Small intestine (tissue), 7 donors: Measurements from ENCODE around the gene USHBP1. TPM values are rescaled to one million over a fixed set of nuclear protein-coding genes. Genes with fewer than 3 reads are reported as not detected.

Experiments
- DNase-seq, 2 donors: peaks; one replicate each; pipeline versions ENCODE4 v3.0.0 to v3.0.0-alpha.2; 2013
- FAIRE-seq: peaks from 2 replicates; lab custom pipeline; 2012; peaks lifted over from hg19 to GRCh38; lab: Jason Lieb, UNC
- H3K27ac ChIP-seq, 3 donors: one replicate each; pipeline ENCODE4 v1.5.1; 2013; ENCODE audit warnings: low read length in 2 of 3, mild to moderate bottlenecking in 2 of 3, control low read depth in 1 of 3, inconsistent platforms in 1 of 3, low read depth in 1 of 3, moderate library complexity in 1 of 3
- H3K27me3 ChIP-seq, 3 donors: one replicate each; pipeline ENCODE4 v1.6.1; 2013; ENCODE audit warnings: low read length in 3 of 3, inconsistent platforms in 1 of 3; ENCODE audit not compliant: control insufficient read depth in 3 of 3, insufficient read depth in 3 of 3
- H3K36me3 ChIP-seq, 3 donors: one replicate each; pipeline ENCODE4 v1.6.1; 2013; ENCODE audit warnings: low read length in 3 of 3, inconsistent platforms in 1 of 3, low read depth in 1 of 3, mild to moderate bottlenecking in 1 of 3, moderate library complexity in 1 of 3; ENCODE audit not compliant: control insufficient read depth in 3 of 3, insufficient read depth in 2 of 3
- H3K4me1 ChIP-seq, 3 donors: one replicate each; pipeline ENCODE4 v1.6.1; 2013; ENCODE audit warnings: low read length in 2 of 3, inconsistent platforms in 1 of 3, low read depth in 1 of 3, mild to moderate bottlenecking in 1 of 3, moderate library complexity in 1 of 3; ENCODE audit not compliant: control insufficient read depth in 3 of 3, insufficient read depth in 2 of 3
- H3K4me3 ChIP-seq, 3 donors: one replicate each; pipeline ENCODE4 v1.5.1; 2013; ENCODE audit warnings: low read length in 3 of 3, control low read depth in 1 of 3, inconsistent platforms in 1 of 3, low read depth in 1 of 3, mild to moderate bottlenecking in 1 of 3, moderate library complexity in 1 of 3
- H3K9me3 ChIP-seq, 2 donors: one replicate each; pipeline ENCODE4 v1.6.1; 2013; ENCODE audit warnings: low read depth in 1 of 2, low read length in 1 of 2; ENCODE audit not compliant: control insufficient read depth in 2 of 2, insufficient read depth in 1 of 2
- WGBS, 3 donors: extraction: QIAGEN DNeasy Blood & Tissue Kit; methylation state at CpG; one replicate each; pipeline ENCODE4 v1.1.7; 2013; 5-methylcytosine and 5-hydroxymethylcytosine counted together
- polyA plus RNA-seq, 4 donors: library from polyadenylated mRNA; stranded (reverse) in 3 of 4; unstranded in 1 of 4; fragments of 200-250 nt in 3 of 4; fragments of 120-200 nt in 1 of 4; gene quantifications; one replicate each; pipeline versions ENCODE4 v1.2.1 to v1.2.3, GENCODE V29; 2013
- donor health status: healthy with polysubstance abuse.
- donor health status: control.
- donor health status: control.
- donor health status: Bipolar disorder and iron deficiency.
- donor health status: healthy.

The USHBP1 gene
- polyA plus RNA-seq, 4 donors, result 1.4 to 4.7 (median 2.0) TPM; not detected in 1

DNA sequence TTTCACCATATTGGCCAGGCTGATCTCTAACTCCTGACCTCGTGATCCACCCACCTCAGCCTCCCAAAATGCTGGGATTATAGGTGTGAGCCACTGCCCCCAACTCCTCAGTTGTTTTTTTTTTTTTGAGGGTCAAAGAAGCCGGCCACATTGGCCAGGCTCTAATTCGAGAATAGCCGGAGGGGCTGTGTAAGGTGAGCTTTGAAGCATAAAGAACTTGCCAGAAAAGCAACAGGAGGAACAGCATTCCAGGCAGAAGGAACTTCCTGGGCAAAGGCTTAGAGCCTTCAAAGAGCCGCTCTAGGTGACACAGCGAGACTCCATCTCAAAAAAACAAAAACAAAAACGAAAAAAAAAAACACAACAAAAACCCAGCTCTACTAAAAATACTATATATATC, 1.5 kb upstream of the USHBP1 start:
- Histone ChIP-seq H3K27me3 (no peaks in the 10 kb centered on the region), H3K27ac (no peak overlapping the region), H3K36me3 (peaks cover 0 to 16% (median 2%) of the 10 kb centered on the region in 3 donors), H3K4me1 (peaks cover 3 to 9% (median 6%) of the 10 kb centered on the region in 3 donors), H3K9me3 (no peaks in the 10 kb centered on the region), H3K4me3 (no peak overlapping the region)
- FAIRE-seq (no peak), DNase-seq (no peak)
- 83 to 90% (median 88%) methylated on average over 7 of the region's 7 CpGs for WGBS, 3 donors

DNA sequence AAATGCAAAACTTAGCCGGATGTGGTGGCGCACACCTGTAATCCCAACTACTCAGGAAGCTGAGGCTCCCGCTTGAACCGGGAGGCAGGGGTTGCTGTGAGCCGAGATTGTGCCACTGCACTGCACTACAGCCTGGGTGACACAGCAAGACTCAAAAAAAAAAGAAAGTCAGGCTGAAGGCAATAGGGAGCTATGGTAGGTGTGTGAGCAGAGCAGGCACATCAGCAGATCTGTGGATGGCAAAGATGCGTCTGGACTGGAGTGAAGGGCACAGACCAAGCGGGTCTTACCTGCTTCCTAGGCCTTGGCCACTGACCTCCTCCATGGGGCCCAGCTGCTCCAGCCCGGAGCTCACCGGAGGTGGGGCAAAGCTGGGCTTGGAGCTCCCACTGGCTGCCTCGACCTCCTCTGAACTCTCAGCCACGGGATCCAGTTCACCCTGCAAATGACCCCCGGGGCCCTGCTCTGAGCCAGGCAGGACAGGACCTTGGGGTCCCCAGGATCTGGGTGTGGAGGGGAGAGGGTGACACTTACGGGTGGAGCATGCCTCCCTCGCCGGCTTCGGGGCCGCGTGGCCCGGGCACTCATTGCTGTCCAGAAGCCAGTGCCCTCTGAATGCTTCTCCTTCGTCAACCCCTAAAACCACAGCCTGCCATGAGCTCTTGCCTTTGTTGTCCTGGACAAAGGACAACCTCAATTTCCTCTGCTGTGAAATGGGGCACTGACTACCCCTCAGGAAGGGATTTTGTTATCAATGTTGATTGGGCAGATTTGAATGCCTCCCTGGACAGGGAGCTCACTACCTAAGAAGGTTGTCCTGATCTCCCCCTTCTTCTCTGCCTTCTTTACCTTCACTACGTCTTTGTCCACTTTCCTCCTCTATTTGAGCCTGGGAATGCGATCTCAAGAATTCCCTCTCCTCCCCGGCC, 569 bp downstream of the USHBP1 start:
- Histone ChIP-seq H3K4me3 (peak overlapping the region in 1 of 3 donors; percentile 17), H3K27me3 (no peaks in the 10 kb centered on the region), H3K36me3 (peaks cover 0 to 4% (median 0%) of the 10 kb centered on the region in 3 donors), H3K9me3 (peaks cover 0 to 12% of the 10 kb centered on the region in 2 donors), H3K4me1 (peaks cover 3 to 8% (median 6%) of the 10 kb centered on the region in 3 donors), H3K27ac (peak overlapping the region in 1 of 3 donors; percentile 18)
- 82 to 84% (median 84%) methylated on average over 23 of the region's 23 CpGs for WGBS, 3 donors
- FAIRE-seq (no peak), DNase-seq (no peak)

- no peak for DNase-seq
- no peaks in the 10 kb centered on the region for H3K27me3 ChIP-seq
- 71 to 89% (median 82%) methylated on average over 16 of the region's 16 CpGs for WGBS, 3 donors
- H3K36me3 ChIP-seq, result no peaks in the 10 kb centered on the region
- no peak overlapping the region for H3K27ac ChIP-seq
- no peak for FAIRE-seq
- no peak overlapping the region for H3K4me3 ChIP-seq
- peaks cover 0 to 15% of the 10 kb centered on the region in 2 donors for H3K9me3 ChIP-seq
- no peaks in the 10 kb centered on the region for H3K4me1 ChIP-seq
Measured at GRCh38 chr19:17262557-17262956, 2.0 kb downstream of the USHBP1 start.

DNA sequence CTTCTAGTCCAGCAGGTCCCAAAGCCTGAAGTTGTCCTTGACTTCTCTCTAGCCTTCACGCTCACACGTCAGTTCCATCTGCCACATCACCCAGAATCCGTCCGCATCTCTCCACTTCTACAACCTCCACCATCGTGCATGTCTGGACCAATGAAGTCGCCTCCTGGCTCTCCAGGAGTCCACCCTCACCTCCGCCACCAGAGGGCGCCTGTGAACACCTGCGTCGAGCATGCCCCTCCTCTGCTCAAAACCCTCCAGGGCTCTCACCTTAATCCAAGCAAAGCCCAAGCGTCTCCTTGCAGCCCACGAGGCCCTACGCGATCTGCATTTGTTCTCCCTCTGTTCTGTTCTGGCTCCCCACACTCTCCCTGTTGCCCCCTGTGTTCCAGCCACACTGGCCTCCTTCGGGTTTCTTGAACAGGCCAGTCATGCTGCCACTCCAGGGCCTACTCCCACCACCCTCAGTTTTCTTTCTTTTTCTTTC, 3.7 kb downstream of the USHBP1 start:
- 5 to 17% (median 9%) methylated on average over 15 of the region's 15 CpGs for WGBS, 3 donors
- no peaks in the 10 kb centered on the region for H3K36me3 ChIP-seq
- H3K27ac ChIP-seq, result no peak overlapping the region
- H3K27me3 ChIP-seq, result no peaks in the 10 kb centered on the region
- peaks cover 0 to 15% of the 10 kb centered on the region in 2 donors for H3K9me3 ChIP-seq
- FAIRE-seq, result no peak
- peak; percentile 87 to 89 for DNase-seq
- no peak overlapping the region for H3K4me3 ChIP-seq
- H3K4me1 ChIP-seq, result no peaks in the 10 kb centered on the region

DNA sequence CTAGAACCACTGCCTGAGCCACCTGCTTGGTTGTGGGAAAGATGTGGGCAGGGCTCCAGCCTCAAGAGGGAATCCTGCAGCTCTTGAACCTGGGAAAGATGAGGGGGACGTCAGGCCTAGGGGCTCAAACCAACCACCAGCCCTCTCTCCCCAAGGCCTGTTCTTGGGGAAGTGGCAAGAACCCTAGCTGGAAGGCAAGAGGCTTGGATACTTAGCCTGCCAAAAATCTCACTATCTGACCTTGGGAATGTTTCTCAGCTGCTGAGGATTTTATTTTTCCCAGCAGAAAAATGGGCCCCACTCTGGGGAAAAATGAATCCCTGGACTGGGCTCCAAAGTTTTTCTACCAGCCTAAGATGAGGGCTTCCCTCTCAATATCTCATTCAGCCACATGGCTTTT, 4.6 kb downstream of the USHBP1 start:
- H3K27me3 ChIP-seq, result no peaks in the 10 kb centered on the region
- H3K36me3 ChIP-seq, result no peaks in the 10 kb centered on the region
- FAIRE-seq, result no peak
- WGBS, 3 donors, result 63 to 100% (median 77%) methylated on average over 1 of the region's 1 CpG
- no peak overlapping the region for H3K27ac ChIP-seq
- DNase-seq, result no peak
- H3K4me1 ChIP-seq, result no peaks in the 10 kb centered on the region
- peaks cover 0 to 15% of the 10 kb centered on the region in 2 donors for H3K9me3 ChIP-seq
- H3K4me3 ChIP-seq, result no peak overlapping the region

GRCh38 chr19:17259118-17259780, 5.3 kb downstream of the USHBP1 start:
- Histone ChIP-seq H3K4me3 (no peak overlapping the region), H3K36me3 (no peaks in the 10 kb centered on the region), H3K4me1 (no peaks in the 10 kb centered on the region), H3K9me3 (peaks cover 0 to 15% of the 10 kb centered on the region in 2 donors), H3K27ac (no peak overlapping the region), H3K27me3 (no peaks in the 10 kb centered on the region)
- no peak for FAIRE-seq
- no peak for DNase-seq
- 88 to 90% (median 90%) methylated on average over 9 of the region's 9 CpGs for WGBS, 3 donors

DNA sequence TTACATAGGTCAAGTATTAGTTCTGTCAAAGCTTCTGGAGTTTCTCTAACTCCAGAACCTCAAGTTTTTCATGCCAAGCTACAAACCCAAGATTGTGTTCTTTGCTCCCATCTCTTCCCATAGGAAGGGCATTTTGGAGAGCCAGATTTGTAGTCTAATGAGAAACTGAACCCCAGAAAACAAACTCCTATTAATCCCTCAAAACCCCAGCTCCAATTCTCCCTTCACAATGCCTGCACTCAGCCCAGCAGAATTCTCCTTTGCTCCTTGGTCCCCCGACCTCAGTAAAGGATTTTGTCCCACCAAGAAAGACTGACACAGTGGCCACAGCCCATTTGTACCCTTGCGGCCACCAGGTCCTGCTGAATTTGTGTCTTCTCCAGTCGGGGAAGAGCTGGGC, 8.4 kb downstream of the USHBP1 start:
- DNase-seq (no peak), FAIRE-seq (no peak)
- Histone ChIP-seq H3K4me3 (no peak overlapping the region), H3K27me3 (no peaks in the 10 kb centered on the region), H3K9me3 (peaks cover 0 to 15% of the 10 kb centered on the region in 2 donors), H3K27ac (no peak overlapping the region), H3K4me1 (no peaks in the 10 kb centered on the region), H3K36me3 (no peaks in the 10 kb centered on the region)
- WGBS, 3 donors, result 64 to 87% (median 78%) methylated on average over 3 of the region's 3 CpGs

GRCh38 chr19:17255150-17255621, 9.4 kb downstream of the USHBP1 start:
- DNase-seq, result peak in 1 of 2 donors; percentile 39
- Histone ChIP-seq H3K9me3 (peaks cover 0 to 15% of the 10 kb centered on the region in 2 donors), H3K27ac (no peak overlapping the region), H3K36me3 (no peaks in the 10 kb centered on the region), H3K27me3 (no peaks in the 10 kb centered on the region), H3K4me1 (no peaks in the 10 kb centered on the region), H3K4me3 (no peak overlapping the region)
- WGBS, 3 donors, result 19 to 62% (median 49%) methylated on average over 18 of the region's 18 CpGs
- no peak for FAIRE-seq
